Cerebellar cortex (tissue), 1 donor: Measurements from ENCODE around the gene NAALADL2.

Source experiments
- DNase-seq: peaks from one replicate; pipeline ENCODE4 v3.0.0-alpha.2; 2015; ENCODE audit warnings: low spot score

The NAALADL2 gene

GRCh38 chr3:174859114-174859735, at the start of gene NAALADL2:
Gene NAALADL2, plus strand, starts transcription at chr3:174859334.
- DNase-seq, result no peak

- no peak for DNase-seq
Measured at GRCh38 chr3:174810254-174810653, 48.9 kb upstream of the NAALADL2 start.

- DNase-seq, result no peak
Measured at GRCh38 chr3:174812172-174812862, 46.8 kb upstream of the NAALADL2 start.

- DNase-seq, result no peak
Measured at GRCh38 chr3:174815750-174816149, 43.4 kb upstream of the NAALADL2 start.

- DNase-seq, result no peak
Measured at GRCh38 chr3:174820885-174821284, 38.2 kb upstream of the NAALADL2 start.

GRCh38 chr3:174821477-174821876, 37.7 kb upstream of the NAALADL2 start:
- DNase-seq, result no peak

GRCh38 chr3:174822320-174822719, 36.8 kb upstream of the NAALADL2 start:
- DNase-seq, result no peak

- no peak for DNase-seq
Measured at GRCh38 chr3:174826069-174826468, 33.1 kb upstream of the NAALADL2 start.

GRCh38 chr3:174844746-174845145, 14.4 kb upstream of the NAALADL2 start:
- no peak for DNase-seq

- DNase-seq, result no peak
Measured at GRCh38 chr3:174846055-174846454, 13.1 kb upstream of the NAALADL2 start.

- DNase-seq, result no peak
Measured at GRCh38 chr3:174854987-174855386, 4.1 kb upstream of the NAALADL2 start.

- no peak for DNase-seq
Measured at GRCh38 chr3:174857301-174857700, 1.8 kb upstream of the NAALADL2 start.

- DNase-seq, result no peak
Measured at GRCh38 chr3:174858353-174858752, 781 bp upstream of the NAALADL2 start.

GRCh38 chr3:174859756-174860155, 622 bp downstream of the NAALADL2 start:
- no peak for DNase-seq

- DNase-seq, result peak; percentile 26
Measured at GRCh38 chr3:174862101-174862500, 3.0 kb downstream of the NAALADL2 start.

- no peak for DNase-seq
Measured at GRCh38 chr3:174862666-174863065, 3.5 kb downstream of the NAALADL2 start.

GRCh38 chr3:174863488-174863887, 4.4 kb downstream of the NAALADL2 start:
- DNase-seq, result no peak

- DNase-seq, result no peak
Measured at GRCh38 chr3:174869448-174869847, 10.3 kb downstream of the NAALADL2 start.

GRCh38 chr3:174873832-174874657, 14.9 kb downstream of the NAALADL2 start:
- DNase-seq, result peak; percentile 5

GRCh38 chr3:174882789-174883188, 23.7 kb downstream of the NAALADL2 start:
- no peak for DNase-seq

- no peak for DNase-seq
Measured at GRCh38 chr3:174883881-174884675, 24.9 kb downstream of the NAALADL2 start.
